NCI-H526 treated with DMSO at 0.1 percent for 48 hours (cell line): Measurements from ENCODE around the gene LIN9.
A peak's percentile ranks its signal among the peaks of the same experiment; 100 is the strongest.
"Not testable (repeated sequence)": the region's sequence is repeated elsewhere in the genome, so short reads cannot be mapped to it uniquely, and the experiment has no call there.

Experiments used
- DNase-seq: peaks from one replicate; lab custom pipeline; 2025; lab: John Stamatoyannopoulos, UW

LIN9 gene

GRCh38 chr1:226211181-226211821 is 97.7 kb downstream of the LIN9 start:
- DNase-seq, result no peak

- DNase-seq, result no peak
Observed at GRCh38 chr1:226210571-226211176, 98.3 kb downstream of the LIN9 start.

GRCh38 chr1:226209307-226210059 is 99.5 kb downstream of the LIN9 start:
- DNase-seq, result no peak

GRCh38 chr1:226207048-226207447 is 101.9 kb downstream of the LIN9 start:
- DNase-seq, result no peak

GRCh38 chr1:226204198-226204597 is 104.8 kb downstream of the LIN9 start:
- DNase-seq, result no peak

GRCh38 chr1:226203655-226204054 is 105.3 kb downstream of the LIN9 start:
- no peak for DNase-seq

- DNase-seq, result no peak
Observed at GRCh38 chr1:226203240-226203639, 105.7 kb downstream of the LIN9 start.

GRCh38 chr1:226202666-226203065 is 106.3 kb downstream of the LIN9 start:
- not testable (repeated sequence) for DNase-seq

- no peak for DNase-seq
Observed at GRCh38 chr1:226202246-226202645, 106.7 kb downstream of the LIN9 start.

- DNase-seq, result no peak
Observed at GRCh38 chr1:226201029-226201593, 107.9 kb downstream of the LIN9 start.

GRCh38 chr1:226199971-226200370 is 109.0 kb downstream of the LIN9 start:
- no peak for DNase-seq

- DNase-seq, result no peak
Observed at GRCh38 chr1:226195144-226195543, 113.8 kb downstream of the LIN9 start.

- no peak for DNase-seq
Observed at GRCh38 chr1:226187380-226187779, 121.6 kb downstream of the LIN9 start.

- DNase-seq, result no peak
Observed at GRCh38 chr1:226187019-226187322, 122.0 kb downstream of the LIN9 start.

GRCh38 chr1:226186124-226187018 is 122.6 kb downstream of the LIN9 start, which contains the start of gene ACBD3:
Gene ACBD3 (minus strand): TSS chr1:226186741. CDS start chr1:226186675, 66 bp downstream.
- DNase-seq, result peak; percentile 41

GRCh38 chr1:226185141-226186036 is 123.6 kb downstream of the LIN9 start:
- DNase-seq, result no peak

- DNase-seq, result no peak
Observed at GRCh38 chr1:226181996-226182714, 126.8 kb downstream of the LIN9 start.
